ENCODE results near the gene SF3B4. TPM values are rescaled to one million over a fixed set of nuclear protein-coding genes. Genes with fewer than 3 reads are reported as not detected.
"Not testable (repeated sequence)": the region's sequence is repeated elsewhere in the genome, so short reads cannot be mapped to it uniquely, and the experiment has no call there.

The SF3B4 gene
- total RNA-seq, 4 donors from 2014 or later = 10.2 to 17.9 (median 12.4) TPM

DNA sequence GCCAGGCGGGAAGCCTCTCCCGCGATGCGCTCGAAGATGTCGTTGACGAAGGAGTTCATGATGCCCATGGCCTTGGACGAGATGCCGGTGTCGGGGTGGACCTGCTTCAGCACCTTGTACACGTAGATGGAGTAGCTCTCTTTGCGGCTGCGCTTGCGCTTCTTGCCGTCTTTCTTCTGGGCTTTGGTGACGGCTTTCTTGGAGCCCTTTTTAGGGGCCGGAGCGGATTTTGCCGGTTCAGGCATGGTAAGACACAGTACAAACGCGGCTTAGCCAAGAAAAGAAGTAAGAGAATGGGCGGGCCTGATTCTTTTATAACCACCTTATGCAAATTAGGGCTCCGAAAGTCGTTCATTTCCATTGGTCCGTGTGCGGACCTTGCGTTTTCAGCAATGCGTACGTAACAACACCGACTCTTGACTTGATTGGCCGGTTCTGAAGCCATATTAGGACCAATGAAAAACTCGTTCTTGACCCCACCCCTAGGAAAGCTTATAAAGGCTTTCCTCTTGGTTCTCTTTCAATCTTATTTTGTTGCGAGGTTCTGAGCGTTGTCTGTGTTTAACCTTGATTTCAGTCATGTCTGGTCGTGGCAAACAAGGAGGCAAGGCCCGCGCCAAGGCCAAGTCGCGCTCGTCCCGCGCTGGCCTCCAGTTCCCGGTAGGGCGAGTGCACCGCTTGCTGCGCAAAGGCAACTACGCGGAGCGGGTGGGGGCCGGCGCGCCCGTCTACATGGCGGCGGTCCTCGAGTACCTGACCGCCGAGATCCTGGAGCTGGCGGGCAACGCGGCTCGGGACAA, 41.0 kb downstream of the SF3B4 start:
- peak overlapping the region; percentile 50 to 84 (median 77) for H3K4me3 ChIP-seq (replicated peaks in 1 of 3)
- TF ChIP-seq, protein P1, sequence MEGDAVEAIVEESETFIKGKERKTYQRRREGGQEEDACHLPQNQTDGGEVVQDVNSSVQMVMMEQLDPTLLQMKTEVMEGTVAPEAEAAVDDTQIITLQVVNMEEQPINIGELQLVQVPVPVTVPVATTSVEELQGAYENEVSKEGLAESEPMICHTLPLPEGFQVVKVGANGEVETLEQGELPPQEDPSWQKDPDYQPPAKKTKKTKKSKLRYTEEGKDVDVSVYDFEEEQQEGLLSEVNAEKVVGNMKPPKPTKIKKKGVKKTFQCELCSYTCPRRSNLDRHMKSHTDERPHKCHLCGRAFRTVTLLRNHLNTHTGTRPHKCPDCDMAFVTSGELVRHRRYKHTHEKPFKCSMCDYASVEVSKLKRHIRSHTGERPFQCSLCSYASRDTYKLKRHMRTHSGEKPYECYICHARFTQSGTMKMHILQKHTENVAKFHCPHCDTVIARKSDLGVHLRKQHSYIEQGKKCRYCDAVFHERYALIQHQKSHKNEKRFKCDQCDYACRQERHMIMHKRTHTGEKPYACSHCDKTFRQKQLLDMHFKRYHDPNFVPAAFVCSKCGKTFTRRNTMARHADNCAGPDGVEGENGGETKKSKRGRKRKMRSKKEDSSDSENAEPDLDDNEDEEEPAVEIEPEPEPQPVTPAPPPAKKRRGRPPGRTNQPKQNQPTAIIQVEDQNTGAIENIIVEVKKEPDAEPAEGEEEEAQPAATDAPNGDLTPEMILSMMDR (IDR thresholded peaks at IDR 0.05) = peak in 1 of 6 experiments; percentile 7
- peak; percentile 98 to 99 for TF ChIP-seq POLR2A (IDR thresholded peaks at IDR 0.05)
- no peaks in the 10 kb centered on the region for H3K36me3 ChIP-seq
- H3K27me3 ChIP-seq = no peaks in the 10 kb centered on the region
- H3K9me3 ChIP-seq = no peaks in the 10 kb centered on the region
- 0% methylated on average over 42 to 47 of the region's 62 CpGs for WGBS, 2 donors
- peak overlapping the region; percentile 97 to 100 (median 100) for H3K27ac ChIP-seq
- intact Hi-C loops (cut with DNase I) = no loop called here
- DNase-seq = peak; percentile 88 to 90
- H3K4me1 ChIP-seq = peaks cover 23% of the 10 kb centered on the region in 2 donors

DNA sequence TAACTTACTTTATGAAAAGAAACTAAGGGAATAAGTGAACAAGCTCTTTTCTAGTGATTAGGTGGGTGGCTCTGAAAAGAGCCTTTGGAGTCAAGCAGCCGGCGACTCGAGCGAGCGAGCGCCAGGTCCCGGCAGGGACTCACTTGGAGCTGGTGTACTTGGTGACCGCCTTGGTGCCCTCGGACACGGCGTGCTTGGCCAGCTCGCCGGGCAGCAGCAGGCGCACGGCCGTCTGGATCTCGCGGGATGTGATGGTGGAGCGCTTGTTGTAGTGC, 41.5 kb downstream of the SF3B4 start:
- 0% methylated on average over 9 to 17 of the region's 19 CpGs for WGBS, 2 donors
- DNase-seq; intact Hi-C loops (cut with DNase I); H3K36me3 ChIP-seq; H3K9me3 ChIP-seq; H3K27me3 ChIP-seq: not testable (repeated sequence)
- Histone ChIP-seq H3K4me1 (peaks cover 23% of the 10 kb centered on the region in 2 donors), H3K4me3 (replicated peaks in 1 of 3) (peak overlapping the region; percentile 50 to 84 (median 77)), H3K27ac (peak overlapping the region; percentile 93 to 100 (median 97))

DNA sequence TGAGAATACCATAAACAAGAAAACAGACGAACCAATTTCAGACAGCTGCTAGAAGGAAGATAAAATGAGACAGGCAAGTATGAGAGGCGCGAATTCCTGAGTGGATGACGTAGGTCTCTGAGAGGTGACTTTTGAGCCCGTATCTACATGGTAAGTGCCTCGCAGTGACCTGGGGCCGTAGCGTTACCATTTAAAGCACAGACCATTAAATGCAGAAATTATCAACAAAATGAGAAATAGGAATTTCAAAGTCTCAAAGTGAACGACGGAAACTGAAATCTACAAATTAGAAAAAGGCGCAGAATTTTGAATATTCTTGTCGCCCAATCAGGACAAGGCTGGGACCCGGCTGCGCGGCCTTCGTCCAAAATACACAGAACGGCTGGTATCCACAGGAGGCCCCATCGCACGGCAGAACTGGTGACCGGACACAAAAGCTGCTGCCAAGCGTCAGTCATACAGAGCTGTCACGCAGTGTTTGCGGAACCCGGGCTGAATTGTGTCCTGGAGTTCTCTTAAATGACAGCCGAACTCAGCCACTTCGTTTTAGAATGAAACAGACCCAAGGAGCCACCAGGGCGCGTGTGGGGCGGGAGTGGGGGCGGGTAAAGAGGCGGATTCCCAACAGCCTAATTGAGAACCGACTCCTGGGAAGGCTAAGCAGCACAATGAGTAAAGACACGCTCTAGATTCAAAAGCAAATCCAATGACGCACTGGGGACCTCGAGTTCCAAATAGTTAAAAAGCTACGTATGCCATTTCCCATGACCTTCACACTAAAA, 42.1 kb downstream of the SF3B4 start:
- no peaks in the 10 kb centered on the region for H3K36me3 ChIP-seq
- no peaks in the 10 kb centered on the region for H3K9me3 ChIP-seq
- peaks cover 23% of the 10 kb centered on the region in 2 donors for H3K4me1 ChIP-seq
- peak overlapping the region; percentile 50 to 84 (median 77) for H3K4me3 ChIP-seq (replicated peaks in 1 of 3)
- intact Hi-C loops (cut with DNase I) = no loop called here
- H3K27ac ChIP-seq = peak overlapping the region; percentile 93 to 100 (median 97)
- WGBS, 2 donors = 0 to 1% methylated on average over 34 to 36 of the region's 36 CpGs
- no peaks in the 10 kb centered on the region for H3K27me3 ChIP-seq
- TF ChIP-seq, protein P1 (IDR thresholded peaks at IDR 0.05) = peak in 1 of 6 experiments; percentile 21
- TF ChIP-seq POLR2A (IDR thresholded peaks at IDR 0.05) = peak in 1 of 2 donors; percentile 92
- peak; percentile 91 to 94 for DNase-seq

DNA sequence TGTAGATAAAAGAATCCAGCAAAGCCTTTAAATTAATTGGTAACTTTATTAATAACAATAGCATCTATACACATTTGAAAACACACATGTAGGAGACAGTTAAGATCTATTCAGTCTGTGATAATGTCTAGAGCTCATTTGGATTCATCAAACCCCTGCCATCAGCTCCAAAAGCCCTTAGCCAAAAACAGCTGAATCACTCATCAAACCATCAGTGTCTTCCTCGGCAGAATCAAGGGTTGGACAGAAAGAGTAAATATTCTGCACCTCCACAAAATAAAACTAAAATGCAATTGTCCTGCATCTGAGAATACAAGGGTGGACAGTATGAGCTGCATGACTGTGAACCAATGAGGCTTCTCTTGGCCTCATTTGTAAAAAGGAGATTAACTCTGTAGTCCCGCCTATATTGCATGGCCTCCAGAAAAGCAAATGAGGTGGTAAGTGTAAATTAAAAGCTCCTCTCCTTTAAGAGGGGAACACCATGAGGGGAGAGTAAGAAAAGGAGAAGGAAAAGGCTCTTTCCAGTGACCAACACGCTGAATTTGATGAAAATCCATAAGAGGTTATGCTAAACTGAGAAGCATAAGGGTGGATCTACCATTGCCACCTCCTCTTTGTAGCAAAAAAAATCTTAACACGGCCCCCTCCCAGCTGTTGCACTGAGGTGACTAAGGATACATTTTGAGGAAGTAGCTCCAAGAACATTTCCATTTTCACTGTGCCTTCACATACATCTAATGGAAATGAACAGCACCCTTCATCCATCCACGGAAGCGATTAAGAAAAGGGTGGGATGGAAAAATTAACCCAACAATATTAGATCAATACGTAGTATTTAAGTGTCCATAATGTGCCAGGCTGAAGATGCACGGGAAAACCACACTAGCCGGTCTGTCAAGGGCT, 42.9 kb downstream of the SF3B4 start:
- TF ChIP-seq, protein P1 (IDR thresholded peaks at IDR 0.05) = no peak
- Histone ChIP-seq H3K27me3 (no peaks in the 10 kb centered on the region), H3K36me3 (no peaks in the 10 kb centered on the region), H3K4me1 (peaks cover 23% of the 10 kb centered on the region in 2 donors), H3K9me3 (no peaks in the 10 kb centered on the region), H3K4me3 (replicated peaks in 1 of 3) (peak overlapping the region; percentile 50 to 84 (median 77)), H3K27ac (peak overlapping the region; percentile 93 to 100 (median 97))
- intact Hi-C loops (cut with DNase I) = no loop called here
- DNase-seq = no peak
- WGBS, 2 donors = 8 to 9% methylated on average over 9 of the region's 9 CpGs

DNA sequence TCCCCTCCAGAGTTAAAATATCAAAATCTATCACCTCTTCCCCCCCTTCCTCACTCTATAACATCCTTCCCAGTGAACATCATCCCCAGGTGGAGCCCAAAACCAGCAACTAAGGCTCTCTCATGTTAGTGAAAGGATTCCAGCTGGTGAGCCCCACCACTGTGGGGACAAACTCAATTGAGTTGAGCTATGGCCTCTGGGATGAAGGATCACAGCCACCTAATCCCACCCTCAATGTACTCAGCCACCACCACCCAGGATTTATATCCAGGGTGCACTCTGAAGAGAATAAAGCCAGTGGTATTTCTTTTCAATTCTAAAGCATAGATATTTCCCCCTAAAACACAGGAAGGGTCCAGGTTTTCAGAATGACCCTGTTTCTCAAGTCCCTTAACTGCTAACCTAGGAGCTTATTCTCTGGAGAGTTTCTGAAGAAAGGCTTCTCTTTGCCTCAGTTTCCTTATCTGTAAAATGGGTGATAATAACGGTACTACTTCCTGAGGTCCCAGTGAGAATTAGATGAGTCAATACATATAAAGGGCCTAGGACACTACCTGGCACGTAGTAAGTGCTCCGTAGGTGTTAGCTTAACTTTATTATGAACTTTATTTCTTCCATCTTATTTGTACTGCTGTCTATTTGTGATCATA, 43.9 kb downstream of the SF3B4 start:
- no peaks in the 10 kb centered on the region for H3K36me3 ChIP-seq
- H3K9me3 ChIP-seq = no peaks in the 10 kb centered on the region
- H3K27ac ChIP-seq = no peak overlapping the region
- H3K27me3 ChIP-seq = no peaks in the 10 kb centered on the region
- intact Hi-C loops (cut with DNase I) = no loop called here
- no peak for DNase-seq
- WGBS, 2 donors = 87 to 89% methylated on average over 3 of the region's 3 CpGs
- peaks cover 16 to 17% of the 10 kb centered on the region in 2 donors for H3K4me1 ChIP-seq
- TF ChIP-seq POLR2A (IDR thresholded peaks at IDR 0.05) = no peak
- TF ChIP-seq, protein P1 (IDR thresholded peaks at IDR 0.05) = no peak
- no peak overlapping the region for H3K4me3 ChIP-seq (replicated peaks in 1 of 3)
